Measurements from ENCODE around the gene RIC1. TPM values are rescaled to one million over a fixed set of nuclear protein-coding genes. Genes with fewer than 3 reads are reported as not detected.

Gene RIC1
- total RNA-seq, 2 donors from 2014 or later, result 12.8 to 17.9 TPM

DNA sequence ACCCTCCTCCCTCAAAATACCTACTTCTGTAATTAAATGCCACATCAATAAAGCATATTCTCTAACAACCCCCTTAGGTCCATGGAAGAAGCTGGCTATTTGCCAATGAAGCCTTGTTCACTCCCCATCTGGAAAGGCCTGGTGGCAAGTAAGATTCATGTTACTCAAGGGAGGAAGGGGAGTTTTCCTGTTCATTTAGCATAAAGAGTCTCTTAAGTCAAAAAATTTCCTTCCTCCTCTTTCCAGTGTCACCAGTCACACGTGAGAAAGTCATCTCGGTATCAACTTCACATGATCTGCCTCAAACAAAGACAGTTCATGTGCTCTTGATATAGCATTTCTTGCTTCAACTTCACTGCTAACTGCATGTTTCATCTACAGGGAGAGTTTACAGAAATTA is 32.7 kb upstream of the RIC1 start:
- DNase-seq, result no peak
- intact Hi-C loops (cut with DNase I), result no loop called here
- no peak for TF ChIP-seq CTCF (IDR thresholded peaks at IDR 0.05)

GRCh38 chr9:5608298-5609225 is 20.3 kb upstream of the RIC1 start:
- no peaks in the 10 kb centered on the region for H3K9me3 ChIP-seq
- intact Hi-C loops (cut with DNase I), result no loop called here
- no peak for TF ChIP-seq CTCF (IDR thresholded peaks at IDR 0.05)
- H3K27me3 ChIP-seq, result no peaks in the 10 kb centered on the region
- no peak overlapping the region for H3K27ac ChIP-seq
- no peak overlapping the region for H3K4me3 ChIP-seq
- H3K4me1 ChIP-seq, result no peaks in the 10 kb centered on the region
- no peaks in the 10 kb centered on the region for H3K36me3 ChIP-seq
- no peak for DNase-seq
- peak overlapping the region in 1 of 2 donors; percentile 1 for H3K9ac ChIP-seq (ENCODE audit: low read depth in 2 of 2, low read length in 2 of 2)

More for the DNA sequence above, 32.7 kb upstream of the RIC1 start:
- H3K9ac ChIP-seq (ENCODE audit: low read depth in 2 of 2, low read length in 2 of 2), result no peak overlapping the region
- no peaks in the 10 kb centered on the region for H3K36me3 ChIP-seq
- H3K4me1 ChIP-seq, result no peaks in the 10 kb centered on the region
- no peaks in the 10 kb centered on the region for H3K9me3 ChIP-seq
- H3K27ac ChIP-seq, result no peak overlapping the region
- H3K27me3 ChIP-seq, result no peaks in the 10 kb centered on the region
- H3K4me3 ChIP-seq, result no peak overlapping the region

DNA sequence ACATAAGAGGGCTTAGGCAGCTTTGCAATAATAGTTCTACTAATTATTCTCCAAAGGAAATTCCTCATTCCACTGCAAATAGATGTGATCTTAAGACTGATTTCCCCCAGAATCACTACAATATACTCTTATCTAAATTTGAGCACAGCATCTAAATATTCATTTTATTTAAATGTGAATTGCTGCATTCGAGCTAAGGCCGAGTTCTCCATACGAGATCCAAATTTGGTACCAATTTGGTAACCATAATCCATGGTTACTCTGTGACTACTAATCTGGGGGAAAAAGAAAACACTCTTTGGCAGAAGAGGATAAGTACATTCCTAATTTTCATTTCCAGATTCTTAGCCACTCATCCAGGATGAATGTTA is 19.7 kb upstream of the RIC1 start:
- no peaks in the 10 kb centered on the region for H3K4me1 ChIP-seq
- H3K27ac ChIP-seq, result no peak overlapping the region

GRCh38 chr9:5610491-5610890 is 18.4 kb upstream of the RIC1 start:
- Histone ChIP-seq H3K36me3 (no peaks in the 10 kb centered on the region), H3K27me3 (no peaks in the 10 kb centered on the region), H3K9ac (ENCODE audit: low read depth in 2 of 2, low read length in 2 of 2) (no peak overlapping the region), H3K4me3 (no peak overlapping the region), H3K27ac (no peak overlapping the region), H3K9me3 (no peaks in the 10 kb centered on the region), H3K4me1 (no peaks in the 10 kb centered on the region)
- no peak for DNase-seq
- intact Hi-C loops (cut with DNase I), result no loop called here
- no peak for TF ChIP-seq CTCF (IDR thresholded peaks at IDR 0.05)

More for the DNA sequence above, 19.7 kb upstream of the RIC1 start:
- no peak for TF ChIP-seq CTCF (IDR thresholded peaks at IDR 0.05)
- Histone ChIP-seq H3K27me3 (no peaks in the 10 kb centered on the region), H3K36me3 (no peaks in the 10 kb centered on the region), H3K9me3 (no peaks in the 10 kb centered on the region), H3K9ac (ENCODE audit: low read depth in 2 of 2, low read length in 2 of 2) (peak overlapping the region in 1 of 2 donors; percentile 1), H3K4me3 (no peak overlapping the region)
- DNase-seq, result no peak
- intact Hi-C loops (cut with DNase I), result no loop called here

- DNase-seq, result no peak
- no peaks in the 10 kb centered on the region for H3K36me3 ChIP-seq
Measured at GRCh38 chr9:5611321-5612184, 17.4 kb upstream of the RIC1 start.

More at GRCh38 chr9:5611321-5612184, 17.4 kb upstream of the RIC1 start:
- no peaks in the 10 kb centered on the region for H3K4me1 ChIP-seq
- H3K27ac ChIP-seq, result no peak overlapping the region
- no peak for TF ChIP-seq CTCF (IDR thresholded peaks at IDR 0.05)
- H3K9me3 ChIP-seq, result no peaks in the 10 kb centered on the region
- no peaks in the 10 kb centered on the region for H3K27me3 ChIP-seq
- H3K4me3 ChIP-seq, result no peak overlapping the region
- H3K9ac ChIP-seq (ENCODE audit: low read depth in 2 of 2, low read length in 2 of 2), result no peak overlapping the region
- intact Hi-C loops (cut with DNase I), result no loop called here

All from colonic mucosa (tissue), 4 donors.